GM12878 (cell line): Measurements from ENCODE around the gene MSANTD3.

Experiments
- CTCF ChIP-seq, 3 experiments: IDR thresholded peaks in 2 of 3; conservative IDR thresholded peaks in 1 of 3; 2 replicates each; pipeline ENCODE4 v1.5.1; 2011; ENCODE audit warnings: low read depth in 3 of 3, low read length in 3 of 3, mild to moderate bottlenecking in 3 of 3, control low read depth in 2 of 3, moderate library complexity in 2 of 3, inconsistent platforms in 1 of 3, mixed read lengths in 1 of 3; ENCODE audit not compliant: control insufficient read depth in 2 of 3, insufficient read depth in 1 of 3; ENCODE audit errors: extremely low read depth in 1 of 3
- POLR2AphosphoS5 ChIP-seq: IDR thresholded peaks from 2 replicates; pipeline ENCODE4 v1.6.1; 2011; ENCODE audit warnings: mild to moderate bottlenecking, low read length, inconsistent platforms
- TF ChIP-seq, protein P1 (sequence below): fragments of 450-650 bp; IDR thresholded peaks from 2 replicates; pipeline ENCODE4 v1.6.1; 2017; ENCODE audit warnings: low read depth, mild to moderate bottlenecking, moderate library complexity

DNA sequence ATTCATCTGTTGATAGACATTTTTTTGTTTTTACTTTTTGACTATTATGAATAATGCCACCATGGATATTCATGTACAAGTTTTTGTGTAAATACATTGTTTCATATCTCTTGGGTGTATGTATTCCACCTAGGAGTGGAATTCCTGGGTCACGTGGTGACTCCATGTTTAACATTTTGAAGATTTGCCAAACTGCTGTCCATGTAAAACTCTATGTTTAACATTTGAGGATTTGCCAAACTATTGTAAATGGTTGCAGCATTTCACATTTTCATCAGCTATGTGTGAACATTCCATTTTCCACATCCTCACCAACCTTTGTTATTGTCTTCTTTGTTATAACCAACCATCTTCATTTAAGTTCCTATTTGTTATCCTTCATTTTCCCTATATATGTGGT is 58.3 kb downstream of the MSANTD3 start:
- TF ChIP-seq CTCF (IDR thresholded peaks at IDR 0.05 in 2 of 3, conservative IDR thresholded peaks at IDR 0.05 in 1 of 3; ENCODE audit: control insufficient read depth in 2 of 3, extremely low read depth in 1 of 3, insufficient read depth in 1 of 3, low read depth in 3 of 3, low read length in 3 of 3), result no peak
- TF ChIP-seq POLR2AphosphoS5, result no peak
- TF ChIP-seq, protein P1, sequence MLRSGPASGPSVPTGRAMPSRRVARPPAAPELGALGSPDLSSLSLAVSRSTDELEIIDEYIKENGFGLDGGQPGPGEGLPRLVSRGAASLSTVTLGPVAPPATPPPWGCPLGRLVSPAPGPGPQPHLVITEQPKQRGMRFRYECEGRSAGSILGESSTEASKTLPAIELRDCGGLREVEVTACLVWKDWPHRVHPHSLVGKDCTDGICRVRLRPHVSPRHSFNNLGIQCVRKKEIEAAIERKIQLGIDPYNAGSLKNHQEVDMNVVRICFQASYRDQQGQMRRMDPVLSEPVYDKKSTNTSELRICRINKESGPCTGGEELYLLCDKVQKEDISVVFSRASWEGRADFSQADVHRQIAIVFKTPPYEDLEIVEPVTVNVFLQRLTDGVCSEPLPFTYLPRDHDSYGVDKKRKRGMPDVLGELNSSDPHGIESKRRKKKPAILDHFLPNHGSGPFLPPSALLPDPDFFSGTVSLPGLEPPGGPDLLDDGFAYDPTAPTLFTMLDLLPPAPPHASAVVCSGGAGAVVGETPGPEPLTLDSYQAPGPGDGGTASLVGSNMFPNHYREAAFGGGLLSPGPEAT, result no peak
